RWPE2 (cell line): Measurements from ENCODE around the gene LDLRAD3.

ENCODE experiments used
- ATAC-seq: fragments of 200-7000 bp; cut with Tn5 transposase; 3 replicates; pipeline ENCODE4 v1.9.1; 2021; ENCODE audit warnings: low read depth
- DNase-seq: peaks from one replicate; pipeline ENCODE4 v3.0.0-alpha.2; 2020; ENCODE audit warnings: low spot score
- H3K27ac ChIP-seq: fragments of 450-650 bp; 2 replicates; pipeline ENCODE4 v1.5.1; 2017; ENCODE audit warnings: mild to moderate bottlenecking; ENCODE audit not compliant: poor library complexity, severe bottlenecking
- H3K27me3 ChIP-seq: fragments of 250-450 bp; sonication (Bioruptor Pico); 2 replicates; pipeline ENCODE4 v1.5.1; 2021; ENCODE audit warnings: mild to moderate bottlenecking, moderate library complexity; ENCODE audit not compliant: insufficient read depth, poor library complexity, severe bottlenecking
- H3K36me3 ChIP-seq: fragments of 250-450 bp; sonication (Bioruptor Pico); 2 replicates; pipeline ENCODE4 v1.5.1; 2020; ENCODE audit warnings: low read depth, mild to moderate bottlenecking, moderate library complexity
- H3K4me1 ChIP-seq: fragments of 250-450 bp; sonication (Bioruptor Pico); 2 replicates; pipeline ENCODE4 v1.5.1; 2021; ENCODE audit warnings: mild to moderate bottlenecking, moderate library complexity; ENCODE audit not compliant: insufficient read depth, poor library complexity, severe bottlenecking
- H3K4me3 ChIP-seq: fragments of 250-450 bp; sonication (Bioruptor Pico); 2 replicates; pipeline ENCODE4 v1.5.1; 2021; ENCODE audit warnings: mild to moderate bottlenecking, moderate library complexity; ENCODE audit not compliant: severe bottlenecking
- H3K9me3 ChIP-seq: fragments of 250-450 bp; sonication (Bioruptor Pico); 2 replicates; pipeline ENCODE4 v1.5.1; 2021; ENCODE audit warnings: mild to moderate bottlenecking, moderate library complexity; ENCODE audit not compliant: severe bottlenecking
- TF ChIP-seq, protein P1 (sequence below): fragments of 450-650 bp; IDR thresholded peaks from one replicate; pipeline ENCODE4 v1.5.1; 2017; ENCODE audit warnings: mild to moderate bottlenecking, moderate library complexity; ENCODE audit not compliant: poor library complexity, severe bottlenecking

The LDLRAD3 gene

DNA sequence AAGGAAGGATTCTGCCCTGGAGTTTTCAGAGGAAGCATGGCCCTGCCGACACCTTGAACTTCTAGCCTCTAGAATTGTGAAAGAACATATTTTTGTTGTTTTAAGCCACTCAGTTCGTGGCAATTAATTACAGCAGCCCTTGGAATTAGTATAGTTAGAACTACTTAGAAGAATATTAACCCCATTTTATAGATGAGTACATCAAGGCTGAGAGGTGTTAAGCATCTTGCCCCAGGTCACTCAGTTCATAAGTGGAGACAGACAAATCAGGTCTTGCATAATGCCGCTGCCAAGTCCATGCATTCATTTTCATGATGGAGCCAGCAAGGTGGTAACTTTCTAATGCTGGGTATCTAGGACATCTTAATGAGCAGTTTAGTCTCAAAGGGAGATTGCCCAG lies 26.6 kb downstream of the LDLRAD3 start:
- no peak overlapping the region for H3K4me3 ChIP-seq
- no peaks in the 10 kb centered on the region for H3K4me1 ChIP-seq
- H3K27ac ChIP-seq = no peak overlapping the region
- H3K27me3 ChIP-seq = no peaks in the 10 kb centered on the region
- ATAC-seq = no peak
- H3K9me3 ChIP-seq = no peaks in the 10 kb centered on the region
- DNase-seq = no peak
- TF ChIP-seq, protein P1, sequence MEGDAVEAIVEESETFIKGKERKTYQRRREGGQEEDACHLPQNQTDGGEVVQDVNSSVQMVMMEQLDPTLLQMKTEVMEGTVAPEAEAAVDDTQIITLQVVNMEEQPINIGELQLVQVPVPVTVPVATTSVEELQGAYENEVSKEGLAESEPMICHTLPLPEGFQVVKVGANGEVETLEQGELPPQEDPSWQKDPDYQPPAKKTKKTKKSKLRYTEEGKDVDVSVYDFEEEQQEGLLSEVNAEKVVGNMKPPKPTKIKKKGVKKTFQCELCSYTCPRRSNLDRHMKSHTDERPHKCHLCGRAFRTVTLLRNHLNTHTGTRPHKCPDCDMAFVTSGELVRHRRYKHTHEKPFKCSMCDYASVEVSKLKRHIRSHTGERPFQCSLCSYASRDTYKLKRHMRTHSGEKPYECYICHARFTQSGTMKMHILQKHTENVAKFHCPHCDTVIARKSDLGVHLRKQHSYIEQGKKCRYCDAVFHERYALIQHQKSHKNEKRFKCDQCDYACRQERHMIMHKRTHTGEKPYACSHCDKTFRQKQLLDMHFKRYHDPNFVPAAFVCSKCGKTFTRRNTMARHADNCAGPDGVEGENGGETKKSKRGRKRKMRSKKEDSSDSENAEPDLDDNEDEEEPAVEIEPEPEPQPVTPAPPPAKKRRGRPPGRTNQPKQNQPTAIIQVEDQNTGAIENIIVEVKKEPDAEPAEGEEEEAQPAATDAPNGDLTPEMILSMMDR = no peak
- peaks cover 4% of the 10 kb centered on the region; the same call in 1 of the 2 replicates for H3K36me3 ChIP-seq

DNA sequence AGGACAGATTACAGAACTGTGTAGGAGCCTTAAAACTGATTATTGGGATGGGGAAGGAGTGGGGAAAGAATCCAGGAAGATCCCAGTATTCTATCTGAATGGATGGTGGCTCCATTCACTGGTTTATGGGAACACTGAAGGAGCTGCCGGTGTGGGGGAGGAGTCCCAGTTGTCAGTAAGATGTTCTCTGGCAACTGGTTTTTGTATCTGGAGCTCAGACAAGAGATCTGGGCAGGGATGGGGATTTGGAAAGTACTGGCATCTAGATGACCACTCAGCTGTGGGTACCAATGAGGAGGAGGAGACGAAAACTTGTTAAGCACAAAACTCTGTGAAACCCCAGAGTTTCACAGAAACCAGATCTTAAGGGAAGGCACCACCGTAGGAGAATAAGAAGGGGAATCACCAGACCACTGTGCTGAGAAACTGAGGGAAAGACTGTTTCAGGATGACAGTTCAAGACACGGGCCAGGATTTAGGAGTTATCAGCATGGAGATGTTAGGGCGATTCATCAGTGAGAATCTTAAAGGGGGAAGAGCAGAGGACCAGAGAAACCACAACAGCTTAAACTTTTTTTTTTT lies 28.1 kb downstream of the LDLRAD3 start:
- H3K4me3 ChIP-seq = no peak overlapping the region
- no peaks in the 10 kb centered on the region for H3K9me3 ChIP-seq
- ATAC-seq = no peak
- TF ChIP-seq, protein P1 = no peak
- DNase-seq = no peak
- peaks cover 4% of the 10 kb centered on the region; the same call in 1 of the 2 replicates for H3K36me3 ChIP-seq
- no peaks in the 10 kb centered on the region for H3K27me3 ChIP-seq
- H3K4me1 ChIP-seq = no peaks in the 10 kb centered on the region
- H3K27ac ChIP-seq = no peak overlapping the region

DNA sequence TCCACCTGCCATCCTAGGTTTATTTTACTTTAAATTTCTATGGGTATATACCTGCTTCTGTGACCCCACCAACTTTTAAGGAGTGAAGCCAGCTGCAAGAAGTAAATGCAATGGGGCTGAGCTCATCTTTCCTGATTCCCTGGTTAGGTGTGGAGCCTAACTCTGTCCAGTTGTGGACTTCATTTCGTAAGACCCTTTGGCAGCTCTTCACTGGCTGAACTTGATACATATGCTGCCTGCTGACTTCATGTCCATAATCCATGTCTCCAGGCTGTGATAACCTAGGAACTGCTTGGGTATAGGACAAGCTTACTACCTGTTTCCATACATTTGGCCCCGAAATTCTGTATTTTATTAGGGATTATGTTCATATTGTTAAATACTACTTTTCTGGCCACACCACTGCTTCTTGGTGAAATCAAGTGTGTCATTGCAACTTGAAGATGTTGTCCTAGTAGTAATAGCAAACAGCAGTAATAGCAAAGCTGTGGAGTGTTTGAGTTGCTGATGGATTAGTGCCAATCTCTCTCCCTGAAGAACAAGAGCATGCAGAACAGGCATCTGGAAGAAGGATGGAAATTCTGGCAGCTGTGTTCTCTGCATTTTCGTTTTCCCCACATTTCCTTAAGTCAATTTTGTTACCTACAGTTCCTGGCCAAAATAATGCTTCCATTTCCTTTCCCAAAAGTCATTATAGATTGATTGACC lies 31.2 kb downstream of the LDLRAD3 start:
- Histone ChIP-seq H3K4me3 (no peak overlapping the region), H3K27me3 (no peaks in the 10 kb centered on the region), H3K27ac (no peak overlapping the region), H3K9me3 (no peaks in the 10 kb centered on the region), H3K36me3 (peaks cover 4% of the 10 kb centered on the region; the same call in 1 of the 2 replicates), H3K4me1 (no peaks in the 10 kb centered on the region)
- ATAC-seq = no peak
- TF ChIP-seq, protein P1 = no peak
- DNase-seq = no peak

DNA sequence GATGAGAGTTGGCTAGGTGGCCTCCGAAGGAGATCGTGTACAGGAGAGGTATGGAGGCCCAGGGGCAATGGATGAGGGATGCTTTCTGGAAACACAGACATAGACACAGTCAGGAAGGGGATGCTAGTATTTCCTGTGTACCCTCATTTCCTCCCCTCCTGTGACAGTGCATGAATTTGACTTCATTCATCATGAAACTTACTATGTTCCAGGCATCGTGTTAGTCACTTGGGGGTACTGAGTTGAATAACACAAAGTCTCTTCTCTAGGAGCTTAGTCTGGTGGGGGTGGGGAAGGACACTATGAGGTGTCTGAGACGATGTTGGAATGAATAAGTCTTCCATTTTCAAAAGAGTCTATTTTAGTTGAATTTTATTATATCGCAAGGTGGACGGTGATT lies 32.6 kb downstream of the LDLRAD3 start:
- no peaks in the 10 kb centered on the region for H3K4me1 ChIP-seq
- H3K9me3 ChIP-seq = no peaks in the 10 kb centered on the region
- ATAC-seq (no peak), DNase-seq (no peak)
- H3K36me3 ChIP-seq = peaks cover 4% of the 10 kb centered on the region; the same call in 1 of the 2 replicates
- TF ChIP-seq, protein P1 = no peak
- no peaks in the 10 kb centered on the region for H3K27me3 ChIP-seq
- no peak overlapping the region for H3K4me3 ChIP-seq
- H3K27ac ChIP-seq = no peak overlapping the region

DNA sequence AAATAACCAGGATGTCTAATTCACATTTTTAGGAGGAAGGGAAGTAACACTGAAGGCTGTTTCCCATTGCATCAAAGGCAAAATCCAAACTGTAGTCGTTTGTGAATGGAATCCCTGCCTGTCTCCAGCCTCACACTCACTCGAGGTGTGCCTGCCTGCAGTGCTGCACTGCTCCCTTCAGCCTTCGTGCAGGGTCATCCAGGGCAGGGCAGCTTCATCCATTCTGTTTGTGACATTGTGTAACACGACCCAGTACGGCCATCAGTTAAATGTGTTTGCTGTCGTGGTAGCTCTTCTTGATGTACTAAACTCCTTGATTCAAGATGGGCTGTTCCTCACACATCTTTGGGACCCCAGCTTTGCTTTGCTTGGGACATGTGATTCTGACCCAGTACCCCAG lies 34.3 kb downstream of the LDLRAD3 start:
- Histone ChIP-seq H3K27ac (no peak overlapping the region), H3K36me3 (peaks cover 4% of the 10 kb centered on the region; the same call in 1 of the 2 replicates), H3K4me3 (no peak overlapping the region), H3K27me3 (no peaks in the 10 kb centered on the region), H3K4me1 (no peaks in the 10 kb centered on the region), H3K9me3 (no peaks in the 10 kb centered on the region)
- TF ChIP-seq, protein P1 = no peak
- DNase-seq (no peak), ATAC-seq (no peak)
